T-cell (primary cell): ENCODE results near the gene NEXN. TPM values are rescaled to one million over a fixed set of nuclear protein-coding genes. Genes with fewer than 3 reads are reported as not detected.
A peak's percentile ranks its signal among the peaks of the same experiment; 100 is the strongest.

Experiments used
- ATAC-seq, 4 experiments: fragments of 200-7000 bp in 3 of 4; fragments of 150-1000 bp in 1 of 4; cut with Tn5 transposase; replicated peaks in 1 of 4; 1 replicate in 3 of 4; 2 replicates in 1 of 4; pipeline ENCODE4 v1.10.0; 2021; ENCODE audit warnings: moderate library complexity in 3 of 4, mild to moderate bottlenecking in 2 of 4, moderate number of reproducible peaks in 1 of 4
- CTCF ChIA-PET, 2 donors: fragments of 300-600 bp; sonication (Branson Sonifier 250); formaldehyde crosslinking; loops; one replicate each; lab custom pipeline; 2022; ENCODE audit warnings: antibody characterized with exemption in 2 of 2; lab: Charles Lee
- POLR2A ChIA-PET, 2 donors: fragments of 300-600 bp; sonication (Branson Sonifier 250); formaldehyde crosslinking; loops; one replicate each; lab custom pipeline; 2022; ENCODE audit warnings: antibody characterized with exemption in 2 of 2; lab: Charles Lee
- DNase-seq, 35 experiments: peaks; one replicate each; pipeline versions ENCODE4 v3.0.0 to v3.0.0-alpha.2; 2013 to 2023
- H3K27ac ChIP-seq: one replicate; pipeline ENCODE4 v1.5.1; 2013; ENCODE audit warnings: low read length
- H3K27me3 ChIP-seq, 2 experiments: replicated peaks in 1 of 2; 1 replicate in 1 of 2; 2 replicates in 1 of 2; pipeline versions ENCODE4 v1.6.1 to v1.7.0; 2013; ENCODE audit warnings: low read length in 1 of 2, mixed read lengths in 1 of 2; ENCODE audit not compliant: control insufficient read depth in 2 of 2, insufficient read depth in 2 of 2; ENCODE audit errors: extremely low read depth in 1 of 2
- H3K36me3 ChIP-seq, 2 donors: 1 replicate in 1 of 2; 2 replicates in 1 of 2; pipeline versions ENCODE4 v1.6.1 to v1.7.0; 2013; ENCODE audit warnings: low read length in 1 of 2; ENCODE audit not compliant: control insufficient read depth in 2 of 2, insufficient read depth in 1 of 2; ENCODE audit errors: extremely low read depth in 1 of 2
- H3K4me1 ChIP-seq, 2 experiments: 1 replicate in 1 of 2; 2 replicates in 1 of 2; pipeline versions ENCODE4 v1.6.1 to v1.7.0; 2013; ENCODE audit warnings: low read length in 2 of 2, mixed read lengths in 1 of 2; ENCODE audit not compliant: insufficient read depth in 2 of 2, control insufficient read depth in 1 of 2; ENCODE audit errors: extremely low read depth in 1 of 2
- H3K4me3 ChIP-seq, 2 donors: 1 replicate in 1 of 2; 2 replicates in 1 of 2; pipeline versions ENCODE4 v1.5.1 to v1.7.0; 2013; ENCODE audit warnings: mild to moderate bottlenecking in 2 of 2, low read length in 1 of 2, moderate library complexity in 1 of 2; ENCODE audit not compliant: control insufficient read depth in 1 of 2; ENCODE audit errors: extremely low read depth in 1 of 2
- H3K9me3 ChIP-seq: 2 replicates; pipeline ENCODE4 v1.7.0; 2013
- H3K27ac Mint-ChIP-seq, 2 donors: one replicate each; pipeline ENCODE4 v1.8.0; 2020 to 2021; ENCODE audit warnings: mild to moderate bottlenecking in 2 of 2, mixed read lengths in 2 of 2
- H3K27me3 Mint-ChIP-seq, 2 donors: one replicate each; pipeline ENCODE4 v1.8.0; 2021 to 2022; ENCODE audit warnings: mixed read lengths in 2 of 2
- H3K36me3 Mint-ChIP-seq: one replicate; pipeline ENCODE4 v1.8.0; 2021; ENCODE audit warnings: mixed read lengths
- H3K4me1 Mint-ChIP-seq, 3 donors: one replicate each; pipeline ENCODE4 v1.8.0; 2020 to 2022; ENCODE audit warnings: mixed read lengths in 3 of 3, mild to moderate bottlenecking in 1 of 3
- H3K4me3 Mint-ChIP-seq, 3 donors: one replicate each; pipeline ENCODE4 v1.8.0; 2020 to 2022; ENCODE audit warnings: mild to moderate bottlenecking in 3 of 3, mixed read lengths in 3 of 3, moderate library complexity in 3 of 3
- H3K9me3 Mint-ChIP-seq, 3 donors: one replicate each; pipeline ENCODE4 v1.8.0; 2020 to 2022; ENCODE audit warnings: mixed read lengths in 3 of 3
- WGBS: methylation state at CpG from one replicate; pipeline ENCODE4 v1.1.5; 2013; ENCODE audit warnings: missing lambda C conversion rate; ENCODE audit not compliant: insufficient coverage; 5-methylcytosine and 5-hydroxymethylcytosine counted together
- total RNA-seq, 35 experiments: library from RNA in 6 of 35; stranded (reverse) in 6 of 35; fragments of 120-200 nt in 1 of 35; gene quantifications; one replicate each; pipeline versions ENCODE4 v1.2.1 to v1.2.4 and lab custom pipeline; 2013 to 2026

NEXN gene
- total RNA-seq, 5 donors from 2014 or later (not counting 1 experiment from before 2014, with no cell fraction given) = 0.26 to 0.50 (median 0.35) TPM

GRCh38 chr1:77929806-77930205, 41.4 kb downstream of the NEXN start:
- H3K36me3 Mint-ChIP-seq = no peaks in the 10 kb centered on the region
- peaks cover 0 to 14% (median 0%) of the 10 kb centered on the region in 3 donors for H3K4me1 Mint-ChIP-seq
- 100% methylated on average over 1 of the region's 2 CpGs for WGBS
- H3K9me3 Mint-ChIP-seq = no peaks in the 10 kb centered on the region
- H3K4me1 ChIP-seq = no peaks in the 10 kb centered on the region
- H3K4me3 ChIP-seq = no peak overlapping the region
- H3K27ac Mint-ChIP-seq = no peak overlapping the region
- H3K9me3 ChIP-seq = no peaks in the 10 kb centered on the region
- DNase-seq (no peak), ATAC-seq (no peak)
- H3K36me3 ChIP-seq = no peaks in the 10 kb centered on the region
- ChIA-PET CTCF (no interaction called here), POLR2A (no interaction called here)
- no peak overlapping the region for H3K27ac ChIP-seq
- no peak overlapping the region for H3K4me3 Mint-ChIP-seq
- no peaks in the 10 kb centered on the region for H3K27me3 Mint-ChIP-seq
- peaks cover 0 to 4% of the 10 kb centered on the region in 2 experiments for H3K27me3 ChIP-seq

- Mint-ChIP-seq H3K27me3 (no peaks in the 10 kb centered on the region), H3K9me3 (no peaks in the 10 kb centered on the region), H3K4me1 (peaks cover 2 to 14% (median 4%) of the 10 kb centered on the region in 3 donors), H3K36me3 (peaks cover 12% of the 10 kb centered on the region), H3K4me3 (no peak overlapping the region), H3K27ac (peak overlapping the region in 1 of 2 donors; percentile 7)
- no peak overlapping the region for H3K27ac ChIP-seq
- DNase-seq = no peak
- CTCF ChIA-PET = no interaction called here
- POLR2A ChIA-PET = no interaction called here
- no peak overlapping the region for H3K4me3 ChIP-seq
- H3K9me3 ChIP-seq = no peaks in the 10 kb centered on the region
- no peaks in the 10 kb centered on the region for H3K4me1 ChIP-seq
- H3K27me3 ChIP-seq = no peaks in the 10 kb centered on the region
- no peak for ATAC-seq
- peaks cover 0 to 5% of the 10 kb centered on the region in 2 donors for H3K36me3 ChIP-seq
Observed at GRCh38 chr1:77938651-77939050, 50.2 kb downstream of the NEXN start.

- Histone ChIP-seq H3K27ac (no peak overlapping the region), H3K9me3 (no peaks in the 10 kb centered on the region), H3K27me3 (no peaks in the 10 kb centered on the region), H3K36me3 (peaks cover 0 to 16% of the 10 kb centered on the region in 2 donors), H3K4me3 (no peak overlapping the region), H3K4me1 (no peaks in the 10 kb centered on the region)
- DNase-seq = no peak
- Mint-ChIP-seq H3K4me3 (no peak overlapping the region), H3K9me3 (no peaks in the 10 kb centered on the region), H3K36me3 (peaks cover 23% of the 10 kb centered on the region), H3K27ac (peak overlapping the region in 1 of 2 donors; percentile 1), H3K27me3 (no peaks in the 10 kb centered on the region), H3K4me1 (peaks cover 5 to 22% (median 8%) of the 10 kb centered on the region in 3 donors)
- WGBS = 90% methylated on average over 1 of the region's 4 CpGs
- ATAC-seq = no peak
- ChIA-PET CTCF (no interaction called here), POLR2A (no interaction called here)
Observed at GRCh38 chr1:77940921-77941570, 52.6 kb downstream of the NEXN start.

GRCh38 chr1:77942400-77943140, 54.1 kb downstream of the NEXN start:
- Histone ChIP-seq H3K36me3 (peaks cover 0 to 28% of the 10 kb centered on the region in 2 donors), H3K27me3 (no peaks in the 10 kb centered on the region), H3K9me3 (no peaks in the 10 kb centered on the region), H3K4me3 (no peak overlapping the region), H3K27ac (no peak overlapping the region), H3K4me1 (no peaks in the 10 kb centered on the region)
- H3K27me3 Mint-ChIP-seq = no peaks in the 10 kb centered on the region
- ChIA-PET CTCF (no interaction called here), POLR2A (interaction anchor here (0.5 to 0.6 kb wide), 3 partner anchors 24 to 504 kb away, joined by 3 to 5 read pairs (median 4); no protein-coding TSS in a partner anchor)
- H3K9me3 Mint-ChIP-seq = no peaks in the 10 kb centered on the region
- no peak for DNase-seq
- peak overlapping the region in 1 of 2 donors; percentile 53 for H3K27ac Mint-ChIP-seq
- peaks cover 8 to 27% (median 11%) of the 10 kb centered on the region in 3 donors for H3K4me1 Mint-ChIP-seq
- no peak overlapping the region for H3K4me3 Mint-ChIP-seq
- ATAC-seq = no peak
- H3K36me3 Mint-ChIP-seq = peaks cover 27% of the 10 kb centered on the region
- 100% methylated on average over 1 of the region's 4 CpGs for WGBS

GRCh38 chr1:77945345-77945744, 56.9 kb downstream of the NEXN start:
- Histone ChIP-seq H3K36me3 (peaks cover 2 to 53% of the 10 kb centered on the region in 2 donors), H3K27ac (no peak overlapping the region), H3K27me3 (no peaks in the 10 kb centered on the region), H3K4me3 (no peak overlapping the region), H3K9me3 (no peaks in the 10 kb centered on the region), H3K4me1 (peaks cover 0 to 2% of the 10 kb centered on the region in 2 experiments)
- WGBS = no CpG with 5 or more reads among the region's 2 CpGs
- no peak overlapping the region for H3K4me3 Mint-ChIP-seq
- H3K36me3 Mint-ChIP-seq = peaks cover 39% of the 10 kb centered on the region
- ChIA-PET CTCF (interaction anchor here in 1 of 2 donors (0.6 kb wide), 1 partner anchor 24 kb away, joined by 3 read pairs; no protein-coding TSS in a partner anchor), POLR2A (no interaction called here)
- DNase-seq (no peak), ATAC-seq (no peak)
- peaks cover 20 to 40% (median 22%) of the 10 kb centered on the region in 3 donors for H3K4me1 Mint-ChIP-seq
- H3K27me3 Mint-ChIP-seq = no peaks in the 10 kb centered on the region
- no peak overlapping the region for H3K27ac Mint-ChIP-seq
- no peaks in the 10 kb centered on the region for H3K9me3 Mint-ChIP-seq

- no peaks in the 10 kb centered on the region for H3K9me3 Mint-ChIP-seq
- H3K27ac Mint-ChIP-seq = peak overlapping the region; percentile 7 to 21
- ATAC-seq (no peak), DNase-seq (no peak)
- Histone ChIP-seq H3K4me3 (no peak overlapping the region), H3K27me3 (no peaks in the 10 kb centered on the region), H3K27ac (no peak overlapping the region), H3K36me3 (peaks cover 6 to 73% of the 10 kb centered on the region in 2 donors), H3K9me3 (no peaks in the 10 kb centered on the region), H3K4me1 (peaks cover 0 to 2% of the 10 kb centered on the region in 2 experiments)
- ChIA-PET CTCF (no interaction called here), POLR2A (interaction anchor here in 1 of 2 donors (0.7 kb wide), 1 partner anchor 49 kb away, joined by 4 read pairs; no protein-coding TSS in a partner anchor)
- WGBS = 67% methylated on average over 1 of the region's 2 CpGs
- H3K27me3 Mint-ChIP-seq = no peaks in the 10 kb centered on the region
- H3K4me3 Mint-ChIP-seq = no peak overlapping the region
- peaks cover 32 to 41% (median 32%) of the 10 kb centered on the region in 3 donors for H3K4me1 Mint-ChIP-seq
- peaks cover 49% of the 10 kb centered on the region for H3K36me3 Mint-ChIP-seq
Observed at GRCh38 chr1:77948841-77949424, 60.5 kb downstream of the NEXN start.
